Activated naive CD8-positive, alpha-beta T cell treated with anti-CD3 and anti-CD28 coated beads, Interleukin-2, amount 50 U/mL, for 24 hours (primary cell): ENCODE measurements around the gene OCA2.

ENCODE experiments used
- ATAC-seq: fragments of 150-1000 bp; cut with Tn5 transposase; one replicate; pipeline ENCODE4 v1.10.0; 2021
- DNase-seq: peaks from one replicate; pipeline ENCODE4 v3.0.0; 2021
- H3K27ac Mint-ChIP-seq: one replicate; pipeline ENCODE4 v1.8.0; 2021; ENCODE audit warnings: mild to moderate bottlenecking, mixed read lengths
- H3K27me3 Mint-ChIP-seq: one replicate; pipeline ENCODE4 v1.8.0; 2021; ENCODE audit warnings: mixed read lengths
- H3K36me3 Mint-ChIP-seq: one replicate; pipeline ENCODE4 v1.8.0; 2021; ENCODE audit warnings: low read depth, mixed read lengths
- H3K4me1 Mint-ChIP-seq: one replicate; pipeline ENCODE4 v1.8.0; 2021; ENCODE audit warnings: mixed read lengths
- H3K4me3 Mint-ChIP-seq: one replicate; pipeline ENCODE4 v1.8.0; 2021; ENCODE audit warnings: mild to moderate bottlenecking, moderate library complexity, mixed read lengths
- H3K9me3 Mint-ChIP-seq: one replicate; pipeline ENCODE4 v1.8.0; 2021; ENCODE audit warnings: mixed read lengths

The OCA2 gene

DNA sequence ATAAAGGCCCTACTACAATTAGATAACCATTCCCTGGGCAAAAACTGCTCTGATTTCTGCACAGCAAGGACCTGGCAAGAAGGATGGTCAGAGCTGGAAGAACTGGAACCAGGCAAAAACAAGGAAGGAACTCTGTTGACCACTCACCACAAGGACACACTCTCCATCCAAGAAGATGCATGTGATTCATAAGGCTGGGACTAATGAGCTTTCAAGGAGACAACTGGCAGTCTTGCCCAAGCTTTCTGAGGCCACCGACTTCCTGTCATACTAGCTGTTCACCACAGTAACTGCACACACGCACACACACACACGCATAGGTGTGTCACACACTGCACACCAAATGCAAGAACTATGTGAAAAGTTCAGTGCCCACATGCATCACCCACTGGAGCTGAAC lies 256.6 kb downstream of the OCA2 start:
- Mint-ChIP-seq H3K4me3 (no peak overlapping the region), H3K27me3 (peaks cover under 1% of the 10 kb centered on the region), H3K36me3 (no peaks in the 10 kb centered on the region), H3K4me1 (no peaks in the 10 kb centered on the region), H3K27ac (no peak overlapping the region), H3K9me3 (peaks cover 6% of the 10 kb centered on the region)
- DNase-seq: no peak
- no peak for ATAC-seq

DNA sequence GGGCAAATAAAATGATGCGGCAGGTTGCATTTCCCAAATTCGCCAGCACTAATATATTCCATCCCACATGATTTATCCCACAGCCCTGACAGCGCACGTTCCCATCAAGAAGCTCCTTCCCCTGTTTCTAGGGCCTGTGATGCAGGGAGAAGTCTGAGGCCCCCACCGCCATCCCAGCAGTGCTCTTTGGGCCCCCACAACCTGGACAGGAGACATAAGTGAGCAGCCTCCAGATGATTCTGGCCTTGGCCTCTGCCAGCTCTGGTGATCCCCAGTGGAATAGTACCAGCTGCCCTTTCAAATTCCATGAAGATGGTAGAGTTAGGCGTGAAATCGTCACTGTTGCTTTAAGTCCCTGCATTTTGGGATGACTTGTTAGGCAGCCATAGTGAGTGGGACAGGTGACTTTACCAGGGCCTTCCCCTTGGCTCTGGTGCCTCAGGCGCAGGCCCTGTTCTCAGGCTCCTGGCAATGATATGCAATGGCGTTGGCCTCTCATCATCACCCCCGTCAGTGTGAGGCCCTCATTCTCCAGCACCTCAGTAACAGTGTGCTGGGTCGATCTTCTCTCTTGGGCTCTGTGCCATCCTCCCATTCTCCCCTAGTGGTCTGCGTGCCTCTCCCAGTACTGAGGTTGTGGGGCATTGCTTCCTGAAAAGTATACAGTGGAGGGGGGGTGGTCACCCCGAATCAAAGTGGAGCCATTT lies 263.7 kb downstream of the OCA2 start:
- Mint-ChIP-seq H3K9me3 (peaks cover under 1% of the 10 kb centered on the region), H3K4me1 (no peaks in the 10 kb centered on the region), H3K27ac (no peak overlapping the region), H3K4me3 (no peak overlapping the region), H3K36me3 (no peaks in the 10 kb centered on the region), H3K27me3 (peaks cover 4% of the 10 kb centered on the region)
- DNase-seq (no peak), ATAC-seq (no peak)

DNA sequence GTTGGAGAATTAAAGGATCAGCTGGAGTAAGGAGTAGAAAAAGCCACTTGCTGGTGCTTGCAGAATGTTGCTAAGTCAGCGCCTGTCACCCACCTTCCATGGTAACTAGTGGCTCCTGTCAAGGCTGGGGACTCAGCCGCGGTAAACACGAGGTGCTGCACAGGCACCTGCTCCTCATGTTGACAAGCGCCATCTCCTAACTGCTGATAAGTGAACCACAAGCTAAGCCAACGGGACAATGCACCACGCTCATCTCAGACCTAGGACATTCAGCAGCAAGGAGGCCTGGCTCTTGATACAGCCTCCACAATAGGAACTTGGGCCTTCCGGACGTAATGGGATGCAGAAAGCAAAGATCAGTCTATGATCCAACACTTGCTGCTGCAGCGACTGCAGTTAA lies 264.4 kb downstream of the OCA2 start:
- Mint-ChIP-seq H3K27me3 (peaks cover 4% of the 10 kb centered on the region), H3K9me3 (no peaks in the 10 kb centered on the region), H3K27ac (no peak overlapping the region), H3K4me3 (no peak overlapping the region), H3K36me3 (no peaks in the 10 kb centered on the region), H3K4me1 (no peaks in the 10 kb centered on the region)
- no peak for ATAC-seq
- no peak for DNase-seq

DNA sequence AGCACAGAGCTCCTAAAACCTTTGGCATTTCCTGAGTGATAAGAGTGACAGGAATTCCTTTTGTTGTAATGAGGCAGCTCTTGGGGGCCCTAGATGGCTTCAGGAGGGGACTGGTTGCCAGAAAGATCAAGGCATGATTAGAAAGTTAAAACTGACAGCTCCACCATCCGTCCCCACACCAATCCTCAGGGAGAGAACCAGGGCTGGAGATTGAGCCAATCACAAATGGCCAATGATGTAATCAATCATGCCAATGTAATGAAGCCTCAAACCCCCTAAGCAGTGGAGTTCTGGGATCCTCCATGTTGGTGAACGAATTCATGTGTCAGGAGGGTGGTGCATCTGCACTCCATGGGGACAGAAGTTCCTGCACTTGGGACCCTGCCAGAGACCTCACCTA lies 265.1 kb downstream of the OCA2 start:
- H3K9me3 Mint-ChIP-seq: no peaks in the 10 kb centered on the region
- no peak overlapping the region for H3K4me3 Mint-ChIP-seq
- H3K4me1 Mint-ChIP-seq: no peaks in the 10 kb centered on the region
- H3K27ac Mint-ChIP-seq: no peak overlapping the region
- DNase-seq (no peak), ATAC-seq (no peak)
- peaks cover 4% of the 10 kb centered on the region for H3K27me3 Mint-ChIP-seq
- no peaks in the 10 kb centered on the region for H3K36me3 Mint-ChIP-seq

DNA sequence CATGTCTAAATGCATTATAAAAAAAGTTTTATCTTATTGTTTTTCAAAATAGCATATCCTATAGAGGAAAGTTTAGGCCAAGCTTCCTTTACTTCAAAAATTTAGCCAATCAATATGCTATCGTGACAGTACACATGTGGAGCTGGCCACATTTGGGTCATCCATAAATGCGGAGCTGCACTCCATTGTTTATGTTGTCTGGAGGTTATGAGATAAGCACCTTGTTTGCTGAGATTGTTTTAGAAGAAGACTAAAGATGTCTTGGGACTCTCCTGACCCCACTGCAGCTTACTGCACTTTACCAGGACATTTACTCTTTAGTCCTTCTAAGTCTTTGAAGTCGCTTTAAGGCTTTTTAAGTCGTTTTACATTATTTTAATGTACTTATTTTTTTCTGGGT lies 265.9 kb downstream of the OCA2 start:
- no peak overlapping the region for H3K4me3 Mint-ChIP-seq
- no peak for DNase-seq
- no peaks in the 10 kb centered on the region for H3K36me3 Mint-ChIP-seq
- no peak overlapping the region for H3K27ac Mint-ChIP-seq
- H3K4me1 Mint-ChIP-seq: no peaks in the 10 kb centered on the region
- no peaks in the 10 kb centered on the region for H3K9me3 Mint-ChIP-seq
- ATAC-seq: no peak
- peaks cover 4% of the 10 kb centered on the region for H3K27me3 Mint-ChIP-seq

DNA sequence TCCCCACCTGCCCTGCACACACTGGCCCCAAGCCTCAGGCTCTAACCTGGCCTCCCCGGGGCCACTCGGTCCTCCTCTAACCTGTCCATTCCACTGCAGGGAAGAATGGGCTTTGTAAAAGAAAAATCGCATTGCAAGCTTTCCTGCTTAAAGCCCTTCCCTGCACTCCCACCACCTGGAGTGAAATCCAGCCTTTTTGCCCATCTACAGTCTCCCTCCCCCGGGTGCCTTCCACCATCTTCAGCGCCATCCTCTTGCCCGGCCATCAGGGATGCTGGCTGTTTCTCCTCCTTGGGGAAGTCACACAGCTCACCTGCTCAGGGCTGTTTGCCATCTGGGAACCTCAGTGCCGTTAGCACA lies 266.9 kb downstream of the OCA2 start:
- no peaks in the 10 kb centered on the region for H3K9me3 Mint-ChIP-seq
- no peak overlapping the region for H3K4me3 Mint-ChIP-seq
- ATAC-seq (no peak), DNase-seq (no peak)
- H3K27me3 Mint-ChIP-seq: no peaks in the 10 kb centered on the region
- no peak overlapping the region for H3K27ac Mint-ChIP-seq
- no peaks in the 10 kb centered on the region for H3K36me3 Mint-ChIP-seq
- H3K4me1 Mint-ChIP-seq: no peaks in the 10 kb centered on the region

DNA sequence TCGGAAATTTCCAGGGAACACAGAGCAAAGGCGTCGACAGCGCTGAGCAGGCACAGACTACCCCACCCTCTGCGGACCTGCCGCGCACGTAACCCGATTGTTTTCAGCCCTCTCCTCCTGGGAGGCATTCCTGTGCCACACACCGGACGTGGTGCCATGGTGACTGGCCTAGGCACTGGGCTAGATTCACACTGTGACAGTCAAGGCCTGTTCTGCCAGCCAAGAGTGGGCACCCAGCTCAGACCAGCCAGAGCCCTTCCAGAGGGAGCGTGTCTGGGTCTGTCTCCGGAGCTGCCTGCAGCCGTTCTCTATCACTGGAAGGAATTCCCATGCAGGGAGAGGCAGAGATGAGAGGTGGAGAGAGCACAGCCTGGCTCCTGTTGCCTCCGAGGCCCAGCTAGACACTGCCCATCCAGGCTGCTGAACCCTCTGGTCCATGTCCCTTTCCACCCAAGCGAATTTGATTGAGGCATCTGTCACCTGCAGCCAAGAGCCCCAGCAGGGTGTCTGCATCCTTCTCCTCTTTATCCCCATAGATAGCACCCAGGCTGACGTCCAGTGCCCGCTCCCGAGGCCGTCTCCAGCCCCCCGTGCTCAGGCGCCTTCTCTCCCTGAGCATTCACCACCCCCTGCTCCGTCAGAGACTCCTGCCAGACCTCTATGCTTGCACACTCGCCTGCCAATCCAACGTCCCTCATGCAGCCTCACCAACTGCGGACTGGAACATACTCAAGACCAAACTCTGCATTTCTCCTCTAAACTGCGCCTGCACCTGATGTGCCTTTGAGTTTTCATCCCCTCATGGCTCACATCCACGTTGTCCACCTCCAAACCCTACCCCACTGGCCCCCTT lies 267.5 kb downstream of the OCA2 start:
- DNase-seq (no peak), ATAC-seq (no peak)
- Mint-ChIP-seq H3K27me3 (no peaks in the 10 kb centered on the region), H3K9me3 (no peaks in the 10 kb centered on the region), H3K27ac (no peak overlapping the region), H3K4me3 (no peak overlapping the region), H3K36me3 (no peaks in the 10 kb centered on the region), H3K4me1 (no peaks in the 10 kb centered on the region)

DNA sequence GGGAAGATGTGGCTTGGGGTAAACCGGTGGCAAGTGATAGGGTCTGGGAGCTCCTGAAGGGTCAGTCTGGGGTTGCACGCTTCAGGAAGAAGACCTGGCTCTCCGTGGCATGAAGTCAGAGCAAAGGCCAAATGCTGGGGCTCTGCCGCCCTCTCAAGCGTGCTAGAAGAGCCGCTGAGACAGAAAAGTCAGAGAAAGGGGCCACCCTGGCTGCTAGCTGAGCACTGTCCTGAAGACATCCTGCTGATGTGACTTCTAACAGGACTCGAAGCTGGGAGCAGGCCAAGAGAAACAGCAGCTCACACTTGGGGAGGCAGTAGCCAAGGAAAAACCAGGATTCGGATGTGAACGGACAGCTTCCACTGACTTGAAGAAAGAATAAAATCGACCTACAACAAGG lies 270.4 kb downstream of the OCA2 start:
- Mint-ChIP-seq H3K4me1 (no peaks in the 10 kb centered on the region), H3K9me3 (no peaks in the 10 kb centered on the region), H3K27ac (no peak overlapping the region), H3K36me3 (no peaks in the 10 kb centered on the region), H3K4me3 (no peak overlapping the region), H3K27me3 (no peaks in the 10 kb centered on the region)
- ATAC-seq (no peak), DNase-seq (no peak)

DNA sequence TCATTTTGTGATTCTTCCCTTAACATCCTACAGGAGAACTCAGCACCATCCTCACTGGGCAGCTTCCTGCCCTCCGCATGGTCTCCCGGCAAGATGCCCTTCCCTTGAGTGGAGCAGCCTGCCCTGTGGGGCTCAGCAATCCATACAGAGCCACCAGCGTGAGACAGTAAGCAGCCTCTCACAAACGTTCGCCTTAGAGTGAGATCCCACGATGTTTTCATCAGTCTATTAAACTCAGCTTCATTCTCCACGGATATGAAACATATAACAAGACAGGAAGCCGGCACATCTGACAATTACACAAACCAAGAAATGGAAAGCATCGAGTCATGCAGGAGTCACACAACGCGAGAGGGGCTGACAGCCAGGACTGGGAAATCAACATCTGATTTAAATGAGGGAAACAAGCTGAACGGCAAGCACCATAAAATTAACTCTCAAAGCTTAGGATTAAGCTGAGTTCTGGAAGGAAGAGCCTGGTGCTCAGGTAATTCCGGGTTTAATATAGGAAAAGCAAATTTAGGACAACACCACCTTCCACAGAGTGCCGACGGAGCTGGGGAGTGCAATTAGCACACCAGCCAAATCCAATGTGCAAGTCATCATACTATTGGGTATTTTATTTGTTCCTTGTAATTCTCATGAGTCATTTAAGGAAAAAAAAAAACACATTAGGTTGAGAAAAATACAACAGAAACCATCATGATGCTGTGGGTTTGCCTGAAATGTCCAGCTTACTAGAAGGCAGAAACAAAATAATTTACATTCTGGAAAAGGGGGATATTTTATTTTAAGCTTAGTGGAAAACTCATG lies 272.0 kb downstream of the OCA2 start:
- H3K27me3 Mint-ChIP-seq: no peaks in the 10 kb centered on the region
- no peaks in the 10 kb centered on the region for H3K9me3 Mint-ChIP-seq
- H3K4me3 Mint-ChIP-seq: no peak overlapping the region
- no peaks in the 10 kb centered on the region for H3K4me1 Mint-ChIP-seq
- no peak overlapping the region for H3K27ac Mint-ChIP-seq
- no peaks in the 10 kb centered on the region for H3K36me3 Mint-ChIP-seq
- no peak for DNase-seq
- no peak for ATAC-seq

DNA sequence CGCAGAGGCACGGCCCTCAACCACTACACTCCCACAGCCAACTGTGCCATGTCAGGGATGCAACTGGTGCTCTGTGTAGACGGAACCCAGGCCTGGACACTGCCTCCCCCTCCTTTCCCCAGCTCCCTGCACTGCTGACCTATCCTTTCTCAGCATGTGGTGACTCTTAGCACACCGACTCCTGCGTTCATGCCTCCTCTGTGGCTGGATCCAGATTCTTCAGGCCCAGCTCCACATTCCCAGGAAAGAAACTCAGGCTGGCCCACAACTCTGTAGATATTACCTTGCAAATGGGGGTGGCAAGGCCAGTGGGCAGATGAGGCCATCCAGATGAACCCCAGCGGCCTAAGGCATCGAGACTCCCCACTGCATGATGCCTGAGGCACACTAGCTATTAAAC lies 272.7 kb downstream of the OCA2 start:
- Mint-ChIP-seq H3K4me1 (no peaks in the 10 kb centered on the region), H3K27ac (no peak overlapping the region), H3K4me3 (no peak overlapping the region), H3K9me3 (no peaks in the 10 kb centered on the region), H3K27me3 (no peaks in the 10 kb centered on the region), H3K36me3 (no peaks in the 10 kb centered on the region)
- ATAC-seq (no peak), DNase-seq (no peak)

DNA sequence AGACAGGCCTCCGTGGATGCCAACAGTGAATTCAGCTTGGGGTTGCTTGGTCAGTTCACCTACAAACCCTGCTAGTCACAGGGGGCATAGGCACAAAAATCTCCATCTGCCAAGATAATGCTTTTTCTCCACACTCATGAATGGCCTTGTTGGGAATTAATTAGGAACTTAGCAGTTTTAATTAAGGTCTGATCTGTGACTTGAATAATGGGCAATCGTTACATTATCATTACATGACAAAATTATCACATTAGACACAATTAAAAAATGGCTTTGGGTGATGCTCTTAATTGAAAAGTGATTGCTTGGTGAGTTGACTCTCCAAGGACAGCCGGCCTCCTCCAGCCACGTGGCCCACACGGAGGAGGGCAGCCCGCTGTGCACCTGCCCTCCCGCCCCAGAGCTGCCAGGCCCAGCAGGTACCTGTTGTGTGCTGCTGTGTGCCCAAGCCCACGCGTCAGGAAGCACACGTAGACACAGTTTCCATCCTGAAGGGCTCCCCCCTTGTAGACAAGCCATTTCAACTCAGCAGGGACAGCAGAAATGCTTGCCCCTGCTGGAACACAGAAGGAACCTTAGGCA lies 274.2 kb downstream of the OCA2 start:
- Mint-ChIP-seq H3K27ac (no peak overlapping the region), H3K36me3 (no peaks in the 10 kb centered on the region), H3K4me3 (no peak overlapping the region), H3K27me3 (peaks cover 4% of the 10 kb centered on the region), H3K9me3 (peaks cover 6% of the 10 kb centered on the region), H3K4me1 (no peaks in the 10 kb centered on the region)
- DNase-seq: no peak
- no peak for ATAC-seq

DNA sequence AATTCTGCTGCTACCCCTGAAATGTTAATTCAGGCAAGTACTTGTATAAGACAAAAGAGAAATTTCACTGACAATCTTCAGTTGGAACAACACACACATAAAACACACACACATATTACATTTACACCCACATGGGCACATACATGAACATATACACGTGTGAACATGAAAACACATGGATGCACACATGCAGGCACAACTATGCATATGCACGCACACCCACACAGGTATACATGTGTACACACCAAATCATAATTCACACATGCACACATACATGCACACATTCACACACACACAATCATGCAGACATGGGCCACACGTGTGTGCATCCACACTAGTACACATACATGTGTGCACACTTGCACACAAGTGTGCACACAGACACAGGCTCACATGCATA lies 277.8 kb downstream of the OCA2 start:
- DNase-seq (no peak), ATAC-seq (no peak)
- Mint-ChIP-seq H3K4me1 (no peaks in the 10 kb centered on the region), H3K9me3 (peaks cover 14% of the 10 kb centered on the region), H3K27me3 (peaks cover 4% of the 10 kb centered on the region), H3K27ac (no peak overlapping the region), H3K4me3 (no peak overlapping the region), H3K36me3 (no peaks in the 10 kb centered on the region)

DNA sequence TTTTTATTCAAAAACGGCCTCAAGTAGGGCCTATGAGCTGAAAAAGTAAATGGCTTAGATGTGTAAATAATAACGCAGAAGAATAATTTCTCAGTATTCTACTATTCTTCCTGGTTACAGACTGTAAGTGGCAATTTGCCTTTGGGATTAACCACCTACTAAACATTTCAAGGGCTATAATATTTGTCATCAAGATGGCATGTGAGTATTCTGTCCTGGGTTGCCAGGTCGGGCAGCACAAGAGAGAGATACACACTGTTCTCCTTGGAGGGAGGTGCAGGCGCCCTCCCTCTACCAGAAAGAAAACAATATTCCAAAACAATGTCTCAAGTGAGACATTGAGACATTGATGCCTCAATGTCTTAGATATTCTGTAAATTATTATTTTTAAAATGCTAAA lies 278.4 kb downstream of the OCA2 start:
- peaks cover 4% of the 10 kb centered on the region for H3K27me3 Mint-ChIP-seq
- DNase-seq (no peak), ATAC-seq (no peak)
- no peak overlapping the region for H3K27ac Mint-ChIP-seq
- H3K4me1 Mint-ChIP-seq: no peaks in the 10 kb centered on the region
- peaks cover 14% of the 10 kb centered on the region for H3K9me3 Mint-ChIP-seq
- H3K36me3 Mint-ChIP-seq: no peaks in the 10 kb centered on the region
- H3K4me3 Mint-ChIP-seq: no peak overlapping the region

DNA sequence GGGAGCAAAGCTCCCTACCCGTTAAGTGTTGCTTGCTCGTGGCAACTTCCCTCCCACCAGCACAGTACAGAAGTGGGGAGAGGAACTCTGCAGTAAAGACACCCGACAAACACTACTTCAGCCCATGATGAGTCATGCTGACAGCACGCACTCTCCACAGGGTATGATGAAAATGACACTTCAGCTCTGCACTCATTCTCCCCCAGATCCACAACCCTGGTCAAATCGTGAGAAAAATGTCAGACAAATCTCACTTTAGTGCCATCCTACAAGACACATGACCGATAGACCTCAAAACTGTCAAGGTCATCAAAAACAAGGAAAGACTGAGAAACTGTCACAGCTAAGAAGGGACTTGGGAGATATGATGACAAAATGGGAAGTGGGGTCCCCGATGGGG lies 278.9 kb downstream of the OCA2 start:
- peaks cover 14% of the 10 kb centered on the region for H3K9me3 Mint-ChIP-seq
- DNase-seq (no peak), ATAC-seq (no peak)
- no peaks in the 10 kb centered on the region for H3K36me3 Mint-ChIP-seq
- no peak overlapping the region for H3K4me3 Mint-ChIP-seq
- peaks cover 4% of the 10 kb centered on the region for H3K27me3 Mint-ChIP-seq
- no peak overlapping the region for H3K27ac Mint-ChIP-seq
- H3K4me1 Mint-ChIP-seq: no peaks in the 10 kb centered on the region
